HUES48 (cell line): Measurements from ENCODE around the gene GRK3.

Experiments used
- H3K27ac ChIP-seq: one replicate; pipeline ENCODE4 v1.7.0; 2013; ENCODE audit warnings: low read depth, low read length, inconsistent platforms
- H3K27me3 ChIP-seq: 2 replicates; pipeline ENCODE4 v1.6.1; 2013; ENCODE audit warnings: mild to moderate bottlenecking, low read length; ENCODE audit not compliant: control insufficient read depth, insufficient read depth
- H3K36me3 ChIP-seq: 2 replicates; pipeline ENCODE4 v1.6.1; 2013; ENCODE audit warnings: low read length; ENCODE audit not compliant: control insufficient read depth, insufficient read depth
- H3K4me1 ChIP-seq: 2 replicates; pipeline ENCODE4 v1.6.1; 2013; ENCODE audit warnings: mild to moderate bottlenecking, low read length; ENCODE audit not compliant: control insufficient read depth, insufficient read depth
- H3K4me3 ChIP-seq: 2 replicates; pipeline ENCODE4 v1.5.1; 2013; ENCODE audit warnings: mild to moderate bottlenecking, low read depth, low read length
- H3K9ac ChIP-seq: 2 replicates; pipeline ENCODE4 v1.6.1; 2013; ENCODE audit warnings: mild to moderate bottlenecking, low read depth, low read length, moderate library complexity
- H3K9me3 ChIP-seq: 2 replicates; pipeline ENCODE4 v1.6.1; 2013; ENCODE audit warnings: low read length; ENCODE audit not compliant: control insufficient read depth, insufficient read depth

GRK3 gene

GRCh38 chr22:25710501-25710900, 146.0 kb downstream of the GRK3 start:
- Histone ChIP-seq H3K36me3 (peaks cover 39% of the 10 kb centered on the region), H3K9ac (no peak overlapping the region), H3K4me1 (no peaks in the 10 kb centered on the region)

GRCh38 chr22:25711491-25711890, 147.0 kb downstream of the GRK3 start:
- Histone ChIP-seq H3K27me3 (no peaks in the 10 kb centered on the region), H3K9me3 (no peaks in the 10 kb centered on the region), H3K9ac (no peak overlapping the region), H3K4me3 (no peak overlapping the region), H3K36me3 (peaks cover 42% of the 10 kb centered on the region), H3K27ac (no peak overlapping the region), H3K4me1 (0 out of 2 replicates have a peak, but pooled peaks cover 4% of the 10 kb centered on the region)

More at GRCh38 chr22:25710501-25710900, 146.0 kb downstream of the GRK3 start:
- H3K9me3 ChIP-seq, result no peaks in the 10 kb centered on the region
- H3K27ac ChIP-seq, result no peak overlapping the region
- H3K4me3 ChIP-seq, result no peak overlapping the region
- H3K27me3 ChIP-seq, result no peaks in the 10 kb centered on the region

- Histone ChIP-seq H3K9ac (no peak overlapping the region), H3K36me3 (peaks cover 34% of the 10 kb centered on the region), H3K27ac (no peak overlapping the region), H3K9me3 (no peaks in the 10 kb centered on the region), H3K27me3 (no peaks in the 10 kb centered on the region), H3K4me1 (0 out of 2 replicates have a peak, but pooled peaks cover 4% of the 10 kb centered on the region), H3K4me3 (no peak overlapping the region)
Observed at GRCh38 chr22:25712661-25713400, 148.4 kb downstream of the GRK3 start.

GRCh38 chr22:25714070-25714469, 149.6 kb downstream of the GRK3 start:
- no peak overlapping the region for H3K9ac ChIP-seq
- no peaks in the 10 kb centered on the region for H3K27me3 ChIP-seq
- 0 out of 2 replicates have a peak, but pooled peaks cover 4% of the 10 kb centered on the region for H3K4me1 ChIP-seq
- H3K9me3 ChIP-seq, result no peaks in the 10 kb centered on the region
- no peak overlapping the region for H3K4me3 ChIP-seq
- no peak overlapping the region for H3K27ac ChIP-seq
- peaks cover 37% of the 10 kb centered on the region for H3K36me3 ChIP-seq

GRCh38 chr22:25714739-25715138, 150.3 kb downstream of the GRK3 start:
- Histone ChIP-seq H3K27me3 (no peaks in the 10 kb centered on the region), H3K9ac (no peak overlapping the region), H3K36me3 (peaks cover 35% of the 10 kb centered on the region), H3K9me3 (no peaks in the 10 kb centered on the region), H3K4me3 (no peak overlapping the region), H3K4me1 (0 out of 2 replicates have a peak, but pooled peaks cover 4% of the 10 kb centered on the region), H3K27ac (no peak overlapping the region)

GRCh38 chr22:25716637-25717036, 152.2 kb downstream of the GRK3 start:
- Histone ChIP-seq H3K27me3 (no peaks in the 10 kb centered on the region), H3K4me1 (0 out of 2 replicates have a peak, but pooled peaks cover 4% of the 10 kb centered on the region), H3K9me3 (no peaks in the 10 kb centered on the region), H3K9ac (no peak overlapping the region), H3K36me3 (peaks cover 26% of the 10 kb centered on the region), H3K27ac (no peak overlapping the region), H3K4me3 (no peak overlapping the region)

GRCh38 chr22:25718135-25718840, 153.8 kb downstream of the GRK3 start:
- Histone ChIP-seq H3K27ac (no peak overlapping the region), H3K9ac (no peak overlapping the region), H3K27me3 (no peaks in the 10 kb centered on the region), H3K9me3 (no peaks in the 10 kb centered on the region), H3K4me1 (0 out of 2 replicates have a peak, but pooled peaks cover 4% of the 10 kb centered on the region), H3K4me3 (no peak overlapping the region), H3K36me3 (peaks cover 32% of the 10 kb centered on the region)

- H3K9ac ChIP-seq, result no peak overlapping the region
- no peaks in the 10 kb centered on the region for H3K27me3 ChIP-seq
- H3K27ac ChIP-seq, result no peak overlapping the region
- no peaks in the 10 kb centered on the region for H3K9me3 ChIP-seq
- H3K36me3 ChIP-seq, result peaks cover 13% of the 10 kb centered on the region; the same call in 1 of the 2 replicates
- H3K4me1 ChIP-seq, result peaks cover 5% of the 10 kb centered on the region; the same call in 1 of the 2 replicates
- no peak overlapping the region for H3K4me3 ChIP-seq
Observed at GRCh38 chr22:25722223-25722622, 157.7 kb downstream of the GRK3 start.

- peaks cover 13% of the 10 kb centered on the region; the same call in 1 of the 2 replicates for H3K36me3 ChIP-seq
- no peaks in the 10 kb centered on the region for H3K9me3 ChIP-seq
- H3K27me3 ChIP-seq, result no peaks in the 10 kb centered on the region
- H3K4me3 ChIP-seq, result no peak overlapping the region
- H3K4me1 ChIP-seq, result peaks cover 5% of the 10 kb centered on the region; the same call in 1 of the 2 replicates
- no peak overlapping the region for H3K27ac ChIP-seq
- H3K9ac ChIP-seq, result no peak overlapping the region
Observed at GRCh38 chr22:25722626-25723025, 158.2 kb downstream of the GRK3 start.

GRCh38 chr22:25726241-25726640, 161.8 kb downstream of the GRK3 start:
- Histone ChIP-seq H3K27ac (no peak overlapping the region), H3K9me3 (no peaks in the 10 kb centered on the region), H3K9ac (no peak overlapping the region), H3K27me3 (no peaks in the 10 kb centered on the region), H3K4me1 (peaks cover 5% of the 10 kb centered on the region; the same call in 1 of the 2 replicates), H3K36me3 (peaks cover 10% of the 10 kb centered on the region; the same call in 1 of the 2 replicates), H3K4me3 (no peak overlapping the region)

GRCh38 chr22:25728071-25728470, 163.6 kb downstream of the GRK3 start:
- Histone ChIP-seq H3K4me3 (no peak overlapping the region), H3K36me3 (peaks cover 2% of the 10 kb centered on the region; the same call in 1 of the 2 replicates), H3K9me3 (no peaks in the 10 kb centered on the region), H3K27me3 (no peaks in the 10 kb centered on the region), H3K27ac (no peak overlapping the region), H3K4me1 (peaks cover 5% of the 10 kb centered on the region; the same call in 1 of the 2 replicates), H3K9ac (no peak overlapping the region)
